Amniotic epithelial cell (primary cell): ENCODE data around the gene ARHGAP28.
"Not testable (repeated sequence)": the region's sequence is repeated elsewhere in the genome, so short reads cannot be mapped to it uniquely, and the experiment has no call there.

Source experiments
- DNase-seq: peaks from one replicate; pipeline ENCODE4 v3.0.0-alpha.2; 2010; ENCODE audit warnings: low read depth

The ARHGAP28 gene

GRCh38 chr18:6929370-6930102, 200.0 kb downstream of the ARHGAP28 start:
- no peak for DNase-seq

GRCh38 chr18:6934859-6935258, 205.3 kb downstream of the ARHGAP28 start:
- DNase-seq: no peak

- no peak for DNase-seq
These were observed 208.5 kb downstream of the ARHGAP28 start for GRCh38 chr18:6938003-6938402.

GRCh38 chr18:6938403-6938802, 208.9 kb downstream of the ARHGAP28 start:
- DNase-seq: not testable (repeated sequence)

- no peak for DNase-seq
These were observed 210.5 kb downstream of the ARHGAP28 start for GRCh38 chr18:6939972-6940371.

GRCh38 chr18:6940451-6940850, 210.9 kb downstream of the ARHGAP28 start:
- DNase-seq: no peak

GRCh38 chr18:6941996-6942395, 212.5 kb downstream of the ARHGAP28 start:
- no peak for DNase-seq

GRCh38 chr18:6942742-6943141, 213.2 kb downstream of the ARHGAP28 start:
- DNase-seq: no peak

- DNase-seq: no peak
These were observed 213.6 kb downstream of the ARHGAP28 start for GRCh38 chr18:6943143-6943542.

- no peak for DNase-seq
These were observed 218.0 kb downstream of the ARHGAP28 start for GRCh38 chr18:6947338-6948030.

GRCh38 chr18:6948281-6949055, 219.0 kb downstream of the ARHGAP28 start:
- DNase-seq: no peak

- DNase-seq: no peak
These were observed 220.5 kb downstream of the ARHGAP28 start for GRCh38 chr18:6949800-6950586.

- DNase-seq: no peak
These were observed 221.1 kb downstream of the ARHGAP28 start for GRCh38 chr18:6950641-6951040.

GRCh38 chr18:6951336-6952090, 222.0 kb downstream of the ARHGAP28 start:
- no peak for DNase-seq

- no peak for DNase-seq
These were observed 225.0 kb downstream of the ARHGAP28 start for GRCh38 chr18:6954501-6954900.

GRCh38 chr18:6955304-6955703, 225.8 kb downstream of the ARHGAP28 start:
- no peak for DNase-seq

- DNase-seq: no peak
These were observed 227.0 kb downstream of the ARHGAP28 start for GRCh38 chr18:6956495-6956894.

- DNase-seq: no peak
These were observed 227.5 kb downstream of the ARHGAP28 start for GRCh38 chr18:6956999-6957398.

GRCh38 chr18:6959110-6959509, 229.6 kb downstream of the ARHGAP28 start:
- DNase-seq: no peak

GRCh38 chr18:6960124-6960523, 230.6 kb downstream of the ARHGAP28 start:
- DNase-seq: no peak

- DNase-seq: peak; percentile 60
These were observed 231.1 kb downstream of the ARHGAP28 start for GRCh38 chr18:6960656-6961055.
